Uterus (tissue), 4 donors: ENCODE data around the gene PIK3R2. TPM values are rescaled to one million over a fixed set of nuclear protein-coding genes. Genes with fewer than 3 reads are reported as not detected.
"Not testable (repeated sequence)": the region's sequence is repeated elsewhere in the genome, so short reads cannot be mapped to it uniquely, and the experiment has no call there.

Experiments
- DNase-seq, 2 donors: peaks; one replicate each; pipeline ENCODE4 v3.0.0-alpha.2; 2019 to 2020
- H3K27ac ChIP-seq, 2 donors: fragments of 200-600 bp; sonication (generic); 1 replicate in 1 of 2; 2 replicates in 1 of 2; pipeline ENCODE4 v1.5.1; 2016 to 2018
- H3K27me3 ChIP-seq, 2 donors: fragments of 200-600 bp; sonication (generic); one replicate each; pipeline ENCODE4 v1.5.1; 2018 to 2019; ENCODE audit warnings: control low read depth in 1 of 2
- H3K36me3 ChIP-seq, 2 donors: fragments of 200-600 bp; sonication (generic); one replicate each; pipeline ENCODE4 v1.5.1; 2019; ENCODE audit warnings: control low read depth in 1 of 2
- H3K4me1 ChIP-seq, 2 donors: fragments of 200-600 bp; sonication (generic); one replicate each; pipeline ENCODE4 v1.5.1; 2018 to 2019; ENCODE audit warnings: control low read depth in 1 of 2
- H3K4me3 ChIP-seq, 2 donors: fragments of 200-600 bp; sonication (generic); 1 replicate in 1 of 2; 2 replicates in 1 of 2; pipeline ENCODE4 v1.5.1; 2018 to 2019; ENCODE audit warnings: mild to moderate bottlenecking in 1 of 2
- H3K9me3 ChIP-seq, 2 donors: fragments of 200-600 bp; sonication (generic); one replicate each; pipeline ENCODE4 v1.5.1; 2019; ENCODE audit warnings: control low read depth in 1 of 2
- POLR2A ChIP-seq, 2 donors: fragments of 450-650 bp; IDR thresholded peaks; one replicate each; pipeline ENCODE4 v1.6.1; 2016; ENCODE audit warnings: antibody characterized with exemption in 2 of 2, mild to moderate bottlenecking in 1 of 2, moderate library complexity in 1 of 2
- intact Hi-C: fragments of 100-400 bp; cut with DNase I; formaldehyde crosslinking; loops from one replicate; pipeline ENCODE4 v1.15.1; 2023; ENCODE audit warnings: low total_unique reads
- total RNA-seq, 4 donors: library from RNA; depleted of rRNA in 3 of 4; stranded (reverse); fragments of >200 nt in 3 of 4; gene quantifications; one replicate each; pipeline versions ENCODE4 v1.1.0 to v1.2.4, GENCODE V29; 2014 to 2023
- TF ChIP-seq, protein P1 (sequence below), 4 experiments: fragments of 200-600 bp in 2 of 4; fragments of 450-650 bp in 2 of 4; sonication (generic) in 2 of 4; IDR thresholded peaks; one replicate each; pipeline ENCODE4 v1.5.1; 2016 to 2019; ENCODE audit warnings: antibody characterized with exemption in 4 of 4, mild to moderate bottlenecking in 2 of 4, moderate library complexity in 1 of 4
- donor health status: DM: yes; HTN: yes; CAD: no.

PIK3R2 gene
- total RNA-seq, result 10 to 100 TPM; 17.2 to 39.4 (median 29.7) TPM

DNA sequence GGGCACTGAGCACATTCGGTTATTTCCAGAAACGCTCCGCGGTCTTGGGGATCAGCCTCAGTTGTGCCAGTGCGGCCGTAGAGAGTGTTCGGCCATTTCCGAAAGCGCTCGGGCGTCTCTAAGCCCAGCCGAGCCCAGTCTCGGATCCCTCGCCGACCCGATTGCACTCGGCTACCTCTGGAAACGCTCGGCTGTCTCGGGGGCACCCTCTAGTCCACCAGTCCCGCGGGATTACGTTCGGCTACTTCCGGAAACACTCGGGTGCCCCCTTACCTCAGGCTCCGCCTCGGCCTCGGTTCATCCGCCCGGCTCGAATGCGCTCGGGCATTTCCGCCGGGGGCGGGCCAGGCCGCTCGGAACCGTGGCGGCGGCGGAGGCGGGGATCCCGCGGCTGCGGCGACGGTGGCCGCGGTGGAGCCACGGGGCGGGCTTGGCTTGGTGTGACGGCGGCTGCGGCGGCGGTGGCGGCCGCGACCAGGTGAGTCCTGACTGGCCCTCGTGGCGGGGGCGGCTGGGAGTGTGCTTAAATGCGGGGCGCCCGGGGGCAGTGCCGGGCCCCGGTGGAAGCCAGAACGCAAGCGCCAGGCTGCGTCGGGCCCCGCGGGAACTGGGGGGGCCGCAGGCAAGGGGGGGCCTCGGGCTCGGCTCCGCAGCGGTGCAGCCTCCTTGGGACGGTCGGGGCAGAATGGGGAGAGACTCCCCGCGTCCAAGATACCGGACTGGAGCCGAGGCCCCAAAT lies at the start of gene PIK3R2:
Gene PIK3R2 (plus strand): TSS at position 347 of the 739 bp plus-strand sequence. CDS start 2,717 bp downstream, outside the sequence.
- Histone ChIP-seq H3K4me1 (peaks cover 7 to 25% of the 10 kb centered on the region in 2 donors), H3K4me3 (peak within 1 kb of the TSS; percentile 64 to 97), H3K27me3 (no peaks in the 10 kb centered on the region), H3K36me3 (no peaks in the 10 kb centered on the region), H3K9me3 (no peaks in the 10 kb centered on the region), H3K27ac (peak within 1 kb of the TSS; percentile 87 to 95)
- intact Hi-C loops, result loop anchor here (5.0 kb wide), 1 partner anchor 69 kb away; no protein-coding TSS in a partner anchor
- TF ChIP-seq, protein P1, sequence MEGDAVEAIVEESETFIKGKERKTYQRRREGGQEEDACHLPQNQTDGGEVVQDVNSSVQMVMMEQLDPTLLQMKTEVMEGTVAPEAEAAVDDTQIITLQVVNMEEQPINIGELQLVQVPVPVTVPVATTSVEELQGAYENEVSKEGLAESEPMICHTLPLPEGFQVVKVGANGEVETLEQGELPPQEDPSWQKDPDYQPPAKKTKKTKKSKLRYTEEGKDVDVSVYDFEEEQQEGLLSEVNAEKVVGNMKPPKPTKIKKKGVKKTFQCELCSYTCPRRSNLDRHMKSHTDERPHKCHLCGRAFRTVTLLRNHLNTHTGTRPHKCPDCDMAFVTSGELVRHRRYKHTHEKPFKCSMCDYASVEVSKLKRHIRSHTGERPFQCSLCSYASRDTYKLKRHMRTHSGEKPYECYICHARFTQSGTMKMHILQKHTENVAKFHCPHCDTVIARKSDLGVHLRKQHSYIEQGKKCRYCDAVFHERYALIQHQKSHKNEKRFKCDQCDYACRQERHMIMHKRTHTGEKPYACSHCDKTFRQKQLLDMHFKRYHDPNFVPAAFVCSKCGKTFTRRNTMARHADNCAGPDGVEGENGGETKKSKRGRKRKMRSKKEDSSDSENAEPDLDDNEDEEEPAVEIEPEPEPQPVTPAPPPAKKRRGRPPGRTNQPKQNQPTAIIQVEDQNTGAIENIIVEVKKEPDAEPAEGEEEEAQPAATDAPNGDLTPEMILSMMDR (IDR thresholded peaks at IDR 0.05), result no peak
- TF ChIP-seq POLR2A (IDR thresholded peaks at IDR 0.05), result peak; percentile 32 to 85
- peak; percentile 100 for DNase-seq

DNA sequence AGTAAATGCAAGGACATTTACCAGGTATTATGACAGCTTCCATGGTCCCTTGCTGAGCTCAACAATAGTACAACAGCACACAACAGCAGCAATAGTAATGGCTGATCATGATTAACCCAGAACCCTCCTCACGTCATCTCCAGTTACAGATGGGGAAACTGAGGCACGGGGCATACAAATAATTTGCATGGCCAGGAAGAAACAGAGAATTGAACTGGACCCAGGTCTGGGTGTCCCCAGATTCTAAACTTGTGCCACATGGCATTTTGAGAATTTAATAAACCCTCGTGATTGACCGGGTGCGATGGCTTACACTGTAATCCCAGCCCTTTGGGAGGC lies 48.2 kb upstream of the PIK3R2 start:
- H3K4me1 ChIP-seq, result peaks cover 0 to 2% of the 10 kb centered on the region in 2 donors
- no peak for TF ChIP-seq POLR2A (IDR thresholded peaks at IDR 0.05)
- TF ChIP-seq, protein P1 (IDR thresholded peaks at IDR 0.05), result no peak
- no peak for DNase-seq
- intact Hi-C loops, result no loop called here
- no peaks in the 10 kb centered on the region for H3K9me3 ChIP-seq
- peaks cover 2 to 6% of the 10 kb centered on the region in 2 donors for H3K27me3 ChIP-seq
- no peak overlapping the region for H3K27ac ChIP-seq
- no peaks in the 10 kb centered on the region for H3K36me3 ChIP-seq
- peak overlapping the region in 1 of 2 donors; percentile 7 for H3K4me3 ChIP-seq

DNA sequence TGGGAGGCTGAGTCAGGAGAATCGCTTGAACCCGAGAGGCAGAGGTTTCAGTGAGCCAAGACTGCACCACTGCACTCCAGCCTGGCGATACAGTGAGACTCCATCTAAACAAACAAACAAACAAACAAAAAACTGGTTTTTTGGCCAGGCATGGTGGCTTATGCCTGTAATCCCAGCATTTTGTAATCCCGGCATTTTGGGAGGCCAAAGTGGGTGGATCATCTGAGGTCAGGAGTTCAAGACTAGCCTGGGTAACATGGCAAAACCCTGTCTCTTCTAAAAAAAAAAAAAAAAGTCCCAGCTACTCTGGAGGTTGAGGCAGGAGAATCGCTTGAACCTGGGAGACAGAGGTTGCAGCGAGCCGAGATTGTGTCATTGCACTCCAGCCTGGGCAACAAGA lies 47.7 kb upstream of the PIK3R2 start:
- intact Hi-C loops, H3K9me3 ChIP-seq, DNase-seq, H3K4me1 ChIP-seq, H3K27me3 ChIP-seq, H3K4me3 ChIP-seq, H3K27ac ChIP-seq, H3K36me3 ChIP-seq: not testable (repeated sequence)

DNA sequence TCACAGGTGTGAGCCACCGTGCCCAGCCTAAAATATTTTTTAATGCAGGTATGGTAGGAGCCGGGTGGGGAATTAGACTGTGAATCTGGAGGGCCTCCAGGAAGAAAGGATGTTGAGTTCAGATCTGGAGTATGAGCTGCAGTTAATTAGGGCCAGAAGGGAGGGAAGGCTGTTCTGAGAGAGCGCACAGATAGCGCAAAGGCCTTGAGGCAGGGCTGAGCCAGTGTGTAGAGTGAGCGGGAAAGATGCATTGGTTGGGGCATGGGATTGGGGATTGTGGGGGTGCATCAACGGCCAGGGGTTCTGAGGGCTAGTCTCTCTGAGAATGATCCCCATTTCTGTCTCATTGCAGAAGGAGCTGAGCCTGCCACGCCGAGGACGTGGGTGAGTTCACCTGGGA lies 45.7 kb upstream of the PIK3R2 start:
- no peak for TF ChIP-seq POLR2A (IDR thresholded peaks at IDR 0.05)
- TF ChIP-seq, protein P1 (IDR thresholded peaks at IDR 0.05), result no peak
- H3K9me3 ChIP-seq, result no peaks in the 10 kb centered on the region
- H3K4me1 ChIP-seq, result peaks cover 0 to 11% of the 10 kb centered on the region in 2 donors
- intact Hi-C loops, result no loop called here
- H3K36me3 ChIP-seq, result no peaks in the 10 kb centered on the region
- peaks cover 0 to 12% of the 10 kb centered on the region in 2 donors for H3K27me3 ChIP-seq
- no peak for DNase-seq
- no peak overlapping the region for H3K4me3 ChIP-seq
- no peak overlapping the region for H3K27ac ChIP-seq

DNA sequence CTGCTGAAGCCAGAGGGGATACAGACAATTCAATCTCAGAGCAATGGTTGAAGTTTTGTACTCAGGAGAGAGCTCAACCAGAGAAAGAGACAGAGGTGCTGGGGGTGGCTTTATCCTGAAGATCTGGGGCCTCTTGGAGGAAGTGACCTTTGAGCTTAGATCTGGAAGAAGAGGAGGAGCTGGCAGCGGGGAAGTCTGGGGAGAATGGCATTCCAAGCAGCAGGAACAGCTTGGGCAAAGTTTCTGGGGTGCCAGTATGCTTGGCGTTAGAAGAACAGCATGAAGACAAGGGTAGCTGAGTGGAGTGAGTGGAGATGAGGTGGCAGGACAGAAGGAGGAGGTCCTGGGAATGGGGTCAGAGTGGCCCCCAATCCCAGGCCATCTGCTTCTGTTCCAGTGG lies 44.1 kb upstream of the PIK3R2 start:
- no peaks in the 10 kb centered on the region for H3K36me3 ChIP-seq
- peaks cover 0 to 11% of the 10 kb centered on the region in 2 donors for H3K4me1 ChIP-seq
- DNase-seq, result no peak
- intact Hi-C loops, result no loop called here
- H3K27me3 ChIP-seq, result peaks cover 0 to 12% of the 10 kb centered on the region in 2 donors
- H3K4me3 ChIP-seq, result no peak overlapping the region
- TF ChIP-seq, protein P1 (IDR thresholded peaks at IDR 0.05), result no peak
- TF ChIP-seq POLR2A (IDR thresholded peaks at IDR 0.05), result no peak
- no peak overlapping the region for H3K27ac ChIP-seq
- H3K9me3 ChIP-seq, result no peaks in the 10 kb centered on the region
